HEK293 (cell line): Measurements from ENCODE around the gene ALOX15B.

ENCODE experiments used
- CTCF ChIA-PET: fragments of 350-600 bp; formaldehyde crosslinking; extraction: SDS; loops from one replicate; lab custom pipeline; 2021; ENCODE audit warnings: antibody characterized with exemption; lab: Yijun Ruan, JAX
- POLR2A ChIA-PET: fragments of 300-600 bp; formaldehyde crosslinking; extraction: SDS; loops from one replicate; lab custom pipeline; 2020; ENCODE audit warnings: antibody characterized with exemption, inconsistent platforms; lab: Yijun Ruan, JAX
- H3K27ac ChIP-seq: fragments of 200-500 bp; sonication (Bioruptor generic); 2 replicates; pipeline ENCODE4 v1.5.1; 2014; ENCODE audit warnings: low read depth, low read length, control low read depth, inconsistent platforms; ENCODE audit errors: extremely low read depth
- H3K36me3 ChIP-seq, 2 experiments: fragments of 200-500 bp in 1 of 2; sonication (Bioruptor generic) in 1 of 2; 1 replicate in 1 of 2; 2 replicates in 1 of 2; pipeline ENCODE4 v1.5.1; 2014 to 2017; ENCODE audit warnings: inconsistent platforms in 2 of 2, low read length in 2 of 2; ENCODE audit not compliant: control insufficient read depth in 2 of 2, insufficient read depth in 1 of 2
- H3K4me1 ChIP-seq: fragments of 200-500 bp; sonication (Bioruptor generic); 2 replicates; pipeline ENCODE4 v1.5.1; 2014; ENCODE audit warnings: mild to moderate bottlenecking, low read length, inconsistent platforms; ENCODE audit not compliant: control insufficient read depth, insufficient read depth
- H3K4me3 ChIP-seq: 2 replicates; pipeline ENCODE4 v1.5.1; 2011; ENCODE audit warnings: low read depth, mild to moderate bottlenecking, control low read depth, low read length, moderate library complexity
- H3K9me3 ChIP-seq: fragments of 200-500 bp; sonication (Bioruptor generic); 2 replicates; pipeline ENCODE4 v1.5.1; 2014; ENCODE audit warnings: low read depth, low read length, inconsistent platforms; ENCODE audit not compliant: control insufficient read depth, insufficient read depth
- MEIS1 ChIP-seq: sonication (generic); formaldehyde crosslinking; IDR thresholded peaks from 2 replicates; pipeline ENCODE4 v1.8.1; 2022; ENCODE audit warnings: missing genetic modification reagents, mild to moderate bottlenecking, borderline replicate concordance
- MYNN ChIP-seq: fragments of 450-650 bp; formaldehyde crosslinking; IDR thresholded peaks from 2 replicates; pipeline ENCODE4 v1.5.1; 2016; ENCODE audit warnings: missing biosample characterization, missing genetic modification characterization, borderline replicate concordance
- OVOL3 ChIP-seq: fragments of 450-650 bp; formaldehyde crosslinking; IDR thresholded peaks from 2 replicates; pipeline ENCODE4 v1.5.1; 2016; ENCODE audit warnings: missing biosample characterization, missing genetic modification characterization
- PRDM1 ChIP-seq: fragments of 450-650 bp; formaldehyde crosslinking; IDR thresholded peaks from 2 replicates; pipeline ENCODE4; 2016; ENCODE audit warnings: missing biosample characterization, missing genetic modification characterization
- RBAK ChIP-seq: fragments of 450-650 bp; formaldehyde crosslinking; IDR thresholded peaks from 2 replicates; pipeline ENCODE4 v1.5.1; 2016; ENCODE audit warnings: missing biosample characterization, missing genetic modification characterization
- SP2 ChIP-seq: fragments of 450-650 bp; formaldehyde crosslinking; IDR thresholded peaks from 2 replicates; pipeline ENCODE4 v1.5.1; 2016; ENCODE audit warnings: missing biosample characterization, missing genetic modification characterization
- SP3 ChIP-seq: fragments of 450-650 bp; formaldehyde crosslinking; IDR thresholded peaks from 2 replicates; pipeline ENCODE4 v1.5.1; 2016; ENCODE audit warnings: missing biosample characterization, missing genetic modification characterization
- YY1 ChIP-seq: fragments of 450-650 bp; formaldehyde crosslinking; IDR thresholded peaks from 2 replicates; pipeline ENCODE4 v1.5.1; 2018; ENCODE audit warnings: missing biosample characterization, missing genetic modification characterization
- ZBTB26 ChIP-seq: fragments of 450-650 bp; formaldehyde crosslinking; optimal IDR thresholded peaks from 2 replicates; pipeline ENCODE3; 2016; ENCODE audit warnings: missing biosample characterization, mild to moderate bottlenecking, missing genetic modification characterization
- ZFP69B ChIP-seq: fragments of 450-650 bp; formaldehyde crosslinking; IDR thresholded peaks from 2 replicates; pipeline ENCODE4 v1.5.1; 2016; ENCODE audit warnings: missing biosample characterization, missing genetic modification characterization
- ZNF24 ChIP-seq: fragments of 450-650 bp; formaldehyde crosslinking; IDR thresholded peaks from 2 replicates; pipeline ENCODE4 v1.5.1; 2016; ENCODE audit warnings: missing biosample characterization, missing genetic modification characterization
- ZNF514 ChIP-seq: fragments of 450-650 bp; formaldehyde crosslinking; IDR thresholded peaks from 2 replicates; pipeline ENCODE4 v1.5.1; 2016; ENCODE audit warnings: missing biosample characterization, missing genetic modification characterization
- ZNF518A ChIP-seq: fragments of 450-650 bp; formaldehyde crosslinking; conservative IDR thresholded peaks from 2 replicates; pipeline ENCODE4 v1.5.1; 2016; ENCODE audit warnings: low read depth, missing biosample characterization, missing genetic modification characterization
- ZNF561 ChIP-seq: fragments of 450-650 bp; IDR thresholded peaks from 2 replicates; pipeline ENCODE4 v1.5.1; 2018; ENCODE audit warnings: missing biosample characterization, missing genetic modification characterization, borderline replicate concordance
- ZNF621 ChIP-seq: fragments of 450-650 bp; formaldehyde crosslinking; IDR thresholded peaks from 2 replicates; pipeline ENCODE4 v1.5.1; 2017; ENCODE audit warnings: missing biosample characterization, missing genetic modification characterization
- ZNF660 ChIP-seq: fragments of 450-650 bp; IDR thresholded peaks from 2 replicates; pipeline ENCODE4 v1.5.1; 2018; ENCODE audit warnings: missing biosample characterization, mild to moderate bottlenecking, missing genetic modification characterization
- ZNF670 ChIP-seq: fragments of 450-650 bp; formaldehyde crosslinking; IDR thresholded peaks from 2 replicates; pipeline ENCODE4 v1.5.1; 2016; ENCODE audit warnings: missing biosample characterization, missing genetic modification characterization, low read depth
- TF ChIP-seq, protein P1 (sequence below): fragments of 450-650 bp; formaldehyde crosslinking; IDR thresholded peaks from 2 replicates; pipeline ENCODE4 v1.5.1; 2016; ENCODE audit warnings: missing biosample characterization, missing genetic modification characterization
- TF ChIP-seq, protein P2 (sequence below): fragments of 450-650 bp; formaldehyde crosslinking; IDR thresholded peaks from 2 replicates; pipeline ENCODE4 v1.5.1; 2016; ENCODE audit warnings: missing biosample characterization, missing genetic modification characterization
- TF ChIP-seq, protein P3 (sequence below): fragments of 450-650 bp; formaldehyde crosslinking; IDR thresholded peaks from 2 replicates; pipeline ENCODE4 v1.5.1; 2016; ENCODE audit warnings: missing biosample characterization, missing genetic modification characterization, borderline replicate concordance

The ALOX15B gene

DNA sequence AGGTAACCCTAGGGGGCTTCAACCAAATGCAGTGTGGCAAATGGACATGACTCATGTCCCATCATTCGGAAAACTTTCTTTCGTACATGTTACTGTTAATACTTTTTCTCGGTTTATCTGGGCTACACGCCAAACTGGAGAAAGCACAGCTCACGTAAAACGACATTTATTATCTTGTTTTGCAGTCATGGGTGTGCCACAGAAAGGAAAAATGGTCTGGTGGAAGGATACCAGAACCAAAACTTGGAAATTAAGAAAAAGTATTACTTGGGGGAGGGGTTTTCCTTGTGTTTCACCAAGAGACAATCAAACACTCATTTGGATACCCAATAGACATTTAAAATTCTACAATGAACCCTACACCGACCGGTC is 23.6 kb downstream of the ALOX15B start:
- Histone ChIP-seq H3K36me3 (no peaks in the 10 kb centered on the region), H3K9me3 (no peaks in the 10 kb centered on the region), H3K27ac (peak overlapping the region; percentile 57), H3K4me1 (peaks cover 15% of the 10 kb centered on the region), H3K4me3 (no peak overlapping the region)
- CTCF ChIA-PET: interaction anchor here (0.6 to 7.9 kb wide), 17 partner anchors 8 to 1485 kb away, joined by 3 to 214 read pairs (median 5); partner anchors contain the start of genes ALOXE3 and KRABD2
- POLR2A ChIA-PET: interaction anchor here (0.9 to 1.3 kb wide), 5 partner anchors 11 to 220 kb away, joined by 3 read pairs; partner anchors contain the start of genes AURKB and CTC1
- peak; percentile 31; the same call in 1 of the 2 replicates for TF ChIP-seq ZNF24 (tag by site-specific recombination)
- no peak; the same call in 1 of the 2 replicates for TF ChIP-seq ZNF561
- no peak for TF ChIP-seq ZNF514
- no peak for TF ChIP-seq YY1 (tag by site-specific recombination)
- TF ChIP-seq SP3 (tag by site-specific recombination): no peak
- no peak for TF ChIP-seq ZNF670 (tag by site-specific recombination)
- TF ChIP-seq ZNF660 (tag by site-specific recombination): 0 out of 2 replicates have a peak, but pooled peaks have one; percentile 36
- no peak for TF ChIP-seq RBAK
- peak; percentile 9; the same call in 1 of the 2 replicates for TF ChIP-seq ZFP69B (tag by site-specific recombination)
- TF ChIP-seq ZNF621 (tag by site-specific recombination): no peak
- peak; percentile 89 for TF ChIP-seq PRDM1 (tag by site-specific recombination)
- TF ChIP-seq, protein P1, sequence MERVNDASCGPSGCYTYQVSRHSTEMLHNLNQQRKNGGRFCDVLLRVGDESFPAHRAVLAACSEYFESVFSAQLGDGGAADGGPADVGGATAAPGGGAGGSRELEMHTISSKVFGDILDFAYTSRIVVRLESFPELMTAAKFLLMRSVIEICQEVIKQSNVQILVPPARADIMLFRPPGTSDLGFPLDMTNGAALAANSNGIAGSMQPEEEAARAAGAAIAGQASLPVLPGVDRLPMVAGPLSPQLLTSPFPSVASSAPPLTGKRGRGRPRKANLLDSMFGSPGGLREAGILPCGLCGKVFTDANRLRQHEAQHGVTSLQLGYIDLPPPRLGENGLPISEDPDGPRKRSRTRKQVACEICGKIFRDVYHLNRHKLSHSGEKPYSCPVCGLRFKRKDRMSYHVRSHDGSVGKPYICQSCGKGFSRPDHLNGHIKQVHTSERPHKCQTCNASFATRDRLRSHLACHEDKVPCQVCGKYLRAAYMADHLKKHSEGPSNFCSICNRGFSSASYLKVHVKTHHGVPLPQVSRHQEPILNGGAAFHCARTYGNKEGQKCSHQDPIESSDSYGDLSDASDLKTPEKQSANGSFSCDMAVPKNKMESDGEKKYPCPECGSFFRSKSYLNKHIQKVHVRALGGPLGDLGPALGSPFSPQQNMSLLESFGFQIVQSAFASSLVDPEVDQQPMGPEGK (tag by site-specific recombination): no peak
- TF ChIP-seq OVOL3 (tag by site-specific recombination): no peak
- no peak for TF ChIP-seq SP2 (tag by site-specific recombination)
- TF ChIP-seq, protein P2, sequence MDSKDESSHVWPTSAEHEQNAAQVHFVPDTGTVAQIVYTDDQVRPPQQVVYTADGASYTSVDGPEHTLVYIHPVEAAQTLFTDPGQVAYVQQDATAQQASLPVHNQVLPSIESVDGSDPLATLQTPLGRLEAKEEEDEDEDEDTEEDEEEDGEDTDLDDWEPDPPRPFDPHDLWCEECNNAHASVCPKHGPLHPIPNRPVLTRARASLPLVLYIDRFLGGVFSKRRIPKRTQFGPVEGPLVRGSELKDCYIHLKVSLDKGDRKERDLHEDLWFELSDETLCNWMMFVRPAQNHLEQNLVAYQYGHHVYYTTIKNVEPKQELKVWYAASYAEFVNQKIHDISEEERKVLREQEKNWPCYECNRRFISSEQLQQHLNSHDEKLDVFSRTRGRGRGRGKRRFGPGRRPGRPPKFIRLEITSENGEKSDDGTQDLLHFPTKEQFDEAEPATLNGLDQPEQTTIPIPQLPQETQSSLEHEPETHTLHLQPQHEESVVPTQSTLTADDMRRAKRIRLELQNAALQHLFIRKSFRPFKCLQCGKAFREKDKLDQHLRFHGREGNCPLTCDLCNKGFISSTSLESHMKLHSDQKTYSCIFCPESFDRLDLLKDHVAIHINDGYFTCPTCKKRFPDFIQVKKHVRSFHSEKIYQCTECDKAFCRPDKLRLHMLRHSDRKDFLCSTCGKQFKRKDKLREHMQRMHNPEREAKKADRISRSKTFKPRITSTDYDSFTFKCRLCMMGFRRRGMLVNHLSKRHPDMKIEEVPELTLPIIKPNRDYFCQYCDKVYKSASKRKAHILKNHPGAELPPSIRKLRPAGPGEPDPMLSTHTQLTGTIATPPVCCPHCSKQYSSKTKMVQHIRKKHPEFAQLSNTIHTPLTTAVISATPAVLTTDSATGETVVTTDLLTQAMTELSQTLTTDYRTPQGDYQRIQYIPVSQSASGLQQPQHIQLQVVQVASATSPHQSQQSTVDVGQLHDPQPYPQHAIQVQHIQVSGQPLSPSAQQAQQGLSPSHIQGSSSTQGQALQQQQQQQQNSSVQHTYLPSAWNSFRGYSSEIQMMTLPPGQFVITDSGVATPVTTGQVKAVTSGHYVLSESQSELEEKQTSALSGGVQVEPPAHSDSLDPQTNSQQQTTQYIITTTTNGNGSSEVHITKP (tag by site-specific recombination): no peak
- TF ChIP-seq, protein P3, sequence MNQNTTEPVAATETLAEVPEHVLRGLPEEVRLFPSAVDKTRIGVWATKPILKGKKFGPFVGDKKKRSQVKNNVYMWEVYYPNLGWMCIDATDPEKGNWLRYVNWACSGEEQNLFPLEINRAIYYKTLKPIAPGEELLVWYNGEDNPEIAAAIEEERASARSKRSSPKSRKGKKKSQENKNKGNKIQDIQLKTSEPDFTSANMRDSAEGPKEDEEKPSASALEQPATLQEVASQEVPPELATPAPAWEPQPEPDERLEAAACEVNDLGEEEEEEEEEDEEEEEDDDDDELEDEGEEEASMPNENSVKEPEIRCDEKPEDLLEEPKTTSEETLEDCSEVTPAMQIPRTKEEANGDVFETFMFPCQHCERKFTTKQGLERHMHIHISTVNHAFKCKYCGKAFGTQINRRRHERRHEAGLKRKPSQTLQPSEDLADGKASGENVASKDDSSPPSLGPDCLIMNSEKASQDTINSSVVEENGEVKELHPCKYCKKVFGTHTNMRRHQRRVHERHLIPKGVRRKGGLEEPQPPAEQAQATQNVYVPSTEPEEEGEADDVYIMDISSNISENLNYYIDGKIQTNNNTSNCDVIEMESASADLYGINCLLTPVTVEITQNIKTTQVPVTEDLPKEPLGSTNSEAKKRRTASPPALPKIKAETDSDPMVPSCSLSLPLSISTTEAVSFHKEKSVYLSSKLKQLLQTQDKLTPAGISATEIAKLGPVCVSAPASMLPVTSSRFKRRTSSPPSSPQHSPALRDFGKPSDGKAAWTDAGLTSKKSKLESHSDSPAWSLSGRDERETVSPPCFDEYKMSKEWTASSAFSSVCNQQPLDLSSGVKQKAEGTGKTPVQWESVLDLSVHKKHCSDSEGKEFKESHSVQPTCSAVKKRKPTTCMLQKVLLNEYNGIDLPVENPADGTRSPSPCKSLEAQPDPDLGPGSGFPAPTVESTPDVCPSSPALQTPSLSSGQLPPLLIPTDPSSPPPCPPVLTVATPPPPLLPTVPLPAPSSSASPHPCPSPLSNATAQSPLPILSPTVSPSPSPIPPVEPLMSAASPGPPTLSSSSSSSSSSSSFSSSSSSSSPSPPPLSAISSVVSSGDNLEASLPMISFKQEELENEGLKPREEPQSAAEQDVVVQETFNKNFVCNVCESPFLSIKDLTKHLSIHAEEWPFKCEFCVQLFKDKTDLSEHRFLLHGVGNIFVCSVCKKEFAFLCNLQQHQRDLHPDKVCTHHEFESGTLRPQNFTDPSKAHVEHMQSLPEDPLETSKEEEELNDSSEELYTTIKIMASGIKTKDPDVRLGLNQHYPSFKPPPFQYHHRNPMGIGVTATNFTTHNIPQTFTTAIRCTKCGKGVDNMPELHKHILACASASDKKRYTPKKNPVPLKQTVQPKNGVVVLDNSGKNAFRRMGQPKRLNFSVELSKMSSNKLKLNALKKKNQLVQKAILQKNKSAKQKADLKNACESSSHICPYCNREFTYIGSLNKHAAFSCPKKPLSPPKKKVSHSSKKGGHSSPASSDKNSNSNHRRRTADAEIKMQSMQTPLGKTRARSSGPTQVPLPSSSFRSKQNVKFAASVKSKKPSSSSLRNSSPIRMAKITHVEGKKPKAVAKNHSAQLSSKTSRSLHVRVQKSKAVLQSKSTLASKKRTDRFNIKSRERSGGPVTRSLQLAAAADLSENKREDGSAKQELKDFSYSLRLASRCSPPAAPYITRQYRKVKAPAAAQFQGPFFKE (tag by site-specific recombination): no peak
- TF ChIP-seq MYNN (tag by site-specific recombination): no peak
- no peak for TF ChIP-seq ZNF518A (tag by site-specific recombination)
- TF ChIP-seq MEIS1 (CRISPR knock-in tag): no peak
- TF ChIP-seq ZBTB26: no peak
